IPS DF 4.7 (cell line): ENCODE results near the gene KLHL29.

Source experiments
- DNase-seq: peaks from one replicate; pipeline ENCODE4 v3.0.0-alpha.2; 2013; ENCODE audit warnings: low spot score; ENCODE audit errors: extremely low read depth

KLHL29 gene

GRCh38 chr2:23606196-23606595, 221.2 kb downstream of the KLHL29 start:
- DNase-seq, result no peak

- no peak for DNase-seq
These were observed 222.0 kb downstream of the KLHL29 start for GRCh38 chr2:23606968-23607367.

DNA sequence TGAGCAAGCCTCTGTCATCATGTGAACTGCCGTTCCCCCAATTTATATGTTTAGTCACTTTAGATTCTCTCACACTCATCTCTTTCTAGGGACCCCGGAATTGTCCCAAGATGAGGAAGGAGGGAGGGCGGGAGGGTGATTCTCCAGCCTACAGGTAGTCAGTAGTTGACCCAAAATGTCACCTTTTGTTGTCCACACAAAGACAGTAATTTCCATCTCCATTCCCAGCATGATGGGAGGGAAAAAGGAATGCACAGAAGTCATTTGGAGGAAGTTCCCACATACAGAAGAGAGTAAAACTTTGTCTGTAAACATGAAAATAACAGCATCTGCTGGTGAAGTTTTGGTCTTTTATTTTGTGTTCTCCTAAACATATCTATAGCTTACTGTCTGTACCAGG, 222.9 kb downstream of the KLHL29 start:
- peak; percentile 62 for DNase-seq

DNA sequence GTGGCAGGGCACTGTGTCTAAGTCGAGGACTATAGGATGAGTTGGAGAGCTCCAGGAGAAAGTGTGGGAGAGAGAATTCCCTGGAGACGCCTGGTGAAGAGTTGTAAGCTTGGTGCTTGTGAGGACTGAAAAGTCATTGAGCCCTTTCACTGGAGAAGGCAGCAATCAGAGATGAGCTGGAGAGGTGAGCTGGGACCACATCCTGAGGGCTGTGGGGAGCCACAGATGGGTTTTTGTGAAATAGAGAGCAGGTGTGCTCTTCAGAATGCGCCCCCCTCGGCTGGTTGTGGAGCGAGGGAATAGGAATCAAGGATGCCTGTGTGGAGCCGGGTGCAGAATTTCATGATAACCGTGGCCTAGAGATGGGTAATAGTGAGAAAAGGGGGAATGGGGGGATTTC, 224.3 kb downstream of the KLHL29 start:
- DNase-seq, result no peak

DNA sequence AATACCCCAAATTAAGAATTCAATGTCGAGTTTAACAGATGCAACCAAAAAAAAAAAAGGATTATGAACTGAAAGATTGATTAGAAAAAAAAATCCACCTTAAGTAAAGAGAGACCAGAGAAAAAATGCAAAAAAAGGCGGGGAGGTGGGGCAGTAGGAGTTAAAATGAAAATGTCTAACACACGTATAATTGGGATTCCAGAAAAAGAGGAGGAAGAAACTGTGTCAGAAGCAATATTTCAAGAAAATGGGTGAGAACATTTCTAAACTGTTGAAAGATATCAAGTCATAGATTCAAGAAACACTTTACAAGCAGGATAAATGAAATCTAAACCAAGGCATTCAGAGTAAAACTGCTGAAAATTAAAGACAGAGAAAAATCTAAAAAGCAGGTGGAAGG, 226.9 kb downstream of the KLHL29 start:
- DNase-seq, result no peak

GRCh38 chr2:23614701-23615100, 229.7 kb downstream of the KLHL29 start:
- DNase-seq, result no peak

- DNase-seq, result no peak
These were observed 230.4 kb downstream of the KLHL29 start for GRCh38 chr2:23615216-23616020.

- no peak for DNase-seq
These were observed 231.7 kb downstream of the KLHL29 start for GRCh38 chr2:23616630-23617029.

GRCh38 chr2:23617167-23617810, 232.3 kb downstream of the KLHL29 start:
- DNase-seq, result no peak

GRCh38 chr2:23617811-23618215, 232.8 kb downstream of the KLHL29 start:
- DNase-seq, result no peak

DNA sequence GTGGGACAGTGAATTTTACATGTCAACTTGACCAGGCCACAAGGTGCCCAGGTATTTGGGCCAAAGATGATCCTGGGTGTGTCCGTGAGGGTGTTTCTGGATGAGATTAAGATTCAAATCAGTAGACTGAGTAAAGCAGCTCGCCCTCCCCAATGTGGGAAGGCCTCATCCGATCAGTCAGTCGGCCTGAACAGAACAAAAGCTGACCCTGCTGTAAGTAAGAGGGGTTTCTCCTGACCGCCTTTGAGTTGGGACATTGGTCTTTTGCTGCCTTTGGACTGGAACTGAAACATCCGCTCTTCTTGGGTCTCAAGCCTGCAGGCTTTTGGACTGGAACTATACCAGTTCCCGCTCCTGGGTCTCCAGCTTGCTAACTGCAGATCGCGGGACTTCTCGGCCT, 233.3 kb downstream of the KLHL29 start:
- DNase-seq, result no peak

DNA sequence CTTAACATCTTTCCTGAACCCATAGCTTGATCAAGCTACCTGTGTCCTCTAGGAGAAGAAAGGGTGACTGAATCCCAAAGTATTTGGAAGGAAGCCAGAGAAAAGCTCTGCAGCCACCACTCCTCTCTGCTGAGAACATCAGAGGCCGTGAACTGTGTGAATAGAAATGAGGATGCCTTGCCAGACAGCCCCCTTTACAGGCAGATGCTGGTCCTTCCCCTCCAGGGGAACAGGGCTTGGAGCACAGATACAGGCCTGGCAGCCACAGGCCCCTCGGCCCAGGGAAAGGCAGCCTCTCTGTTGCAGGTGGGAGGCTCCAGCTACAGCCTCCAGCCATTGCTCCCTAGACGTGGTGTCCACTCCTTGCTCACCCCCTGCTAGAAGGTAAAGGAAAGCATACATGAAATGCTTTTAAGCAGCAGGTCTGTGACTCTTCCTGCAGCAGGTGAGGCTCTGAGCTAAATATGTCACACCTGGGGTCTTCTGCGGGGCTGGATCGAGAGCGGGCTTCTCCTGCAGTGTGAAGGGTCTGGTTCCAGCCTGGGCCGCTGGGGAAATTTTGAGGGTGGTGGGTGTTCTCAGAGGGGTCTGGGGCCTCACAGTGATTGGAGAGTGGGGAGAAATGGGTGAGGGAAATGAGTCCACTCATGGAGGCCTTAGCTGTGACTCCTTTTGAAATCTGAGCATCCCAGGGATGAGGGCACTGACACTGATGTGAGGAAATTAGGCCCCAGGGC, 234.0 kb downstream of the KLHL29 start:
- no peak for DNase-seq

DNA sequence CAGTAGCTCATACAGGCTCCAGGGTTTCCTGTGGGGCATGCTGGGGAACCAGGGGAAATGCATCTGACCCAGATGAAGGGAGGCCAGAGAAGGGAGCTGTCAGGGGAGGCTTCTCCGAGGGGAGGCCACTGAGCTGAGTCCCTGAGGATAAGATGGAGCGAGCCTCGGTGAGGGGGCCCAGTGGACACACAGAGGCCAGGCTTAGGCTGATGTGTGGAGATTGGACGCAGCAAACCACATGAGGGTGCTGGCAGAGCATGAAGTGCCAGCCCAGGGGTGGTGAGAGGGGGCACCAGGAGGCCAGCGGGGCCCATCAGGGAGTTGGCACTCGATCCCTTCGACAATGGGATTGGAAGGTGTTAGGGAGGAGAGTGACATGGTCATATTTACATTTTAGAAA, 235.0 kb downstream of the KLHL29 start:
- no peak for DNase-seq

DNA sequence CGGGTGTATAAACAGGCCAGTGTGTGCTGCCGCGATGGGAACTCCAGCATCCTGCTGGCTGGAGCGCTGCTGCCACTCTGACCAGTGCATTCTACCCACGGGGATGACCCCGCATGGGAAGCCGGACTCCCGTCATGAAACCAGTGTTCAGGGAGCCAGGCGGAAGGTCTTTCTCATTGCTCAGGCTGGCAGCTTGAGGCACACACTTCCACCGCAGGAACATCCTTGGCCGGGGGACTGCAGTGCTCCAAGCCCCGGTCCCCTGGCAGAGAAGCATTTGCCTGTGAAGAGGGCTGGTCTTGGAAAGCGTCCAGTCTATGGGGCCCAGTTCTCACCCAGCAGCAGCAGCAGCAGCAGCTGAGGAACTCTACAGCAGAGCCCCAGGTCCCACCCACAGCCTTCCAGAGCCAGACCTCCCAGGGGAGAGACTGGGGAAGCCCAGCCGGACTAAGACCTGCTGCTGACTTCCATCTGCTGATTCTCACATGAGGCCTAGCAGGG, 235.9 kb downstream of the KLHL29 start:
- no peak for DNase-seq

GRCh38 chr2:23621616-23622015, 236.6 kb downstream of the KLHL29 start:
- DNase-seq, result no peak

GRCh38 chr2:23622466-23622865, 237.5 kb downstream of the KLHL29 start:
- DNase-seq, result no peak

DNA sequence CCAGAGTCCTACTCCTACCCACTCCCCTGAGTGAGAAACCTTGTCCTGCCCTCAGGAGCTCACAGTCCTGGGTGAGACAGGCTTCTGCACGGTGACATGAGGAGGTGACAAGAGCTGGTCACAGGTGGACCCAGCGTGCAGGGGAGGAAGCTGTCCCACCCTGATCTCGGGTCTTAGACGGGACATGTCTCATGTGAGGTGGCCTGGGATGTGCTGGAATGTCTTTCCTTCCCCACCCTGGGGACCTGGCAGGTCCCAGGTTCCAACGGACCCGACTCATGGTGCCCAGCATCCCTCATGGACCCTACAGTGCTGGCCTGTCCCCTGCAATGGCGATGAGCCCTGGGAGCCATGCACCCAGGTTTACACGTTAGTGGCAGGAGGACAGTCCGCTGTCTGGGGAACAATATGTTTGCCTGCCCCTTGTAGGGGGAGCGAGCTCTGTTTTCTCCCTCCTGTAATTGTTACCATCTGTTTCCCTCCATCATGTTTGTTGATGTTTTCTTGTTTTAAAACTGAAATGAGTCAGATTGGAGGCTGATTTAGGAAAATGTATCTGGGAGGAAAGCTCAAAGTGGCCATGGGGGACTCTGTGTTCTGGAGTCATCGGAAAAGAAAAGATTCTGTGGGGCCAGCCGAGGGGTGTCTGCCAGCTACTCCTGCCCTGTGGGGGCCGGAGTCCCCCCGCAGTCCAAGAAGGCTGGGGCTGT, 238.1 kb downstream of the KLHL29 start:
- no peak for DNase-seq

GRCh38 chr2:23624378-23624777, 239.4 kb downstream of the KLHL29 start:
- peak; percentile 36 for DNase-seq

DNA sequence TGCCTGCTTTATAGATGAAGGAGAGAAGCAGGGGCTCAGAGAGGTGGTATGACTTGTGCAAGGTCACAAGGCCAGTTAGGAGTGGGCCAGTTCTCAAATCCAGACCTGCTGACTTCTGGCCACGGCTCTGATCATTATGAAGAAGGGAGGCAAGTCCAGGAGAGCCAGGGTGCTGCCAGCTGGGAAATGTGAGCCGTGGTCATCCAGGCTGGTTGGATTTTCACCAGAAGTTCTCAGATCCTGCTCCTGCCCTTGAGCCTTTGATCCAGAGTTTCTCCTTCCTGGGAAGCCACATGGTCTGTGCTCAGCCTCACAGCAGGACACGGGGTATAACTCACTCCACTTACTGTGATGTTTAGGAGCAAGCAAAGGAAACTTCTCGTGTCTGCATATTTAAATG, 239.9 kb downstream of the KLHL29 start:
- DNase-seq, result no peak

DNA sequence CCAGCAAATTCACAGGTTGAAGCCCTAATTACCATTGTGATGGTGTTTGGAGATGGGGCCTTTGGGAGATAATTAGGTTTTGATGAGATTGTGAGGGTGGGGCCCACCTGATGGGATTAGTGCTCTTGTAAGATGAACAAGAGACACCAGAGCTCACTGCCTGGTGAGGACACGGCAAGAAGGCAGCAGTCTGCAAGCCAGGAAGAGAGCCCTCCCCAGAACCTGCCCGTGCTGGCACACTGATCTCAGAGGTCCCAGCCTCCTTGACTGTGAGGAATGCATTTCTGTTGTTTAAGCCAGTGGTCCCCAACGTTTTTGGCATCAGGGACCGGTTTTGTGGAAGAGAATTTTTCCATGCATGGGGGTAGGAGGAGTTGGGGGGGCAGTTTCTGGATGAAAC, 240.7 kb downstream of the KLHL29 start:
- DNase-seq, result no peak

DNA sequence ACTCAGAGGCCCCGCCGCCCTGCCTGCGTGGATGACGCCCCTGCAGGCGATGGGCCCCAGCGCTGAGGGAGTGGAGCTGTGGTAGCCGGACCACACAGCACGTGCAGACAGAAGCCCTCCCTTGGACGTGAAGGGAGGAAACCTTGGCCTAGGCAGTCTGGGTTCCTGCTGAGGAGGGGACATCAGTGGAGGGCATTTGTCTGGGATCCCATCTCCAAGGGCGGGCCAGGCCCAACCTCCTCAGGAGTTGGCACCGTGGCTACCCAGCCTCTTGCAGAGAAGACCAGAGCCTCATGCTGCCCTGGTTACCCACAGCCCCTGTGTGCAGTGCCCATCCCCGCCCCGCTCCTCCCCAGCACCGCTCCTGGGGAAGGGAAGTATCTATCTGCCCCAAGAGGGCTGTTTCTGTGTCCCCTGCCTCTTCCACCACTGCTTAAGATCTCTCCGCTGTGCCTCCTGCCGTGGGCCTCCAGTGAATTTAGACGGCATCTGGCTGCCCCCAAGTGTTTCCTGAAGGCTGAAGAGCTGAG, 241.8 kb downstream of the KLHL29 start:
- no peak for DNase-seq
